HG03060 (cell line): ENCODE results near the gene NEK9.
"Not testable (repeated sequence)": the region's sequence is repeated elsewhere in the genome, so short reads cannot be mapped to it uniquely, and the experiment has no call there.

Experiments
- ATAC-seq: cut with Tn5 transposase; IDR thresholded peaks from one replicate; pipeline ENCODE4 v1.9.1; 2021; ENCODE audit warnings: low read depth, moderate number of reproducible peaks; ENCODE audit not compliant: unreplicated experiment

Gene NEK9

DNA sequence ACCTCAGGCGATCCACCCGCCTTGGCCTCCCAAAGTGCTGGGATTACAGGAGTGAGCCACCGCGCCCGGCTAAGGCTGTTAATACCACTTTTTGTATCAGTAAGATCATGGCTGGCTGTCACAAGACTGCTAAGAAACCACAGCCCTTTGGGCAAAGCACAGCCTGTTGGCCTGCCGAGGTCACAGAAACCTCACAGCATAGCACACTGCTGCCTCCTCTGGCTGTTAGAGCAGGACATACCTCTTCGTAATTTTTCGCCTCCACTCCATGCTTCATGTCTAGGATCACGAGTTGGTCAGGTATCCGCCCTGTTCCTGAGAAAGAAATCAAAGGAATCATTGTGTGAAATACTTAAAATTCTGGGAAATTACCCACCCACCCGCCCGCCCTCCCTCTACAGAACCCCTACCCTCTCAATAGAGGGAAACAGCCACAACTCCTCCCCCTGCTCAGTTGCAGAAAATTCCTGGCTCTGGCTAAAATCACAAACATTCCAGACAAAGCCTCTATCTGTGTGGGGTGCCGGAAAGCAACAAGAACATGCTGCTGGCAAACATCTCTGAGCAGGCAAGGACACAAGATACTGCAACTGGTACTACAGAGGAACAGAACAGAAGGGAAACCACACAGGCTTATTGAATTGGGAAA lies 20.7 kb upstream of the NEK9 start:
- ATAC-seq, result no peak

GRCh38 chr14:75144944-75145343 lies 18.1 kb upstream of the NEK9 start:
- ATAC-seq, result no peak

DNA sequence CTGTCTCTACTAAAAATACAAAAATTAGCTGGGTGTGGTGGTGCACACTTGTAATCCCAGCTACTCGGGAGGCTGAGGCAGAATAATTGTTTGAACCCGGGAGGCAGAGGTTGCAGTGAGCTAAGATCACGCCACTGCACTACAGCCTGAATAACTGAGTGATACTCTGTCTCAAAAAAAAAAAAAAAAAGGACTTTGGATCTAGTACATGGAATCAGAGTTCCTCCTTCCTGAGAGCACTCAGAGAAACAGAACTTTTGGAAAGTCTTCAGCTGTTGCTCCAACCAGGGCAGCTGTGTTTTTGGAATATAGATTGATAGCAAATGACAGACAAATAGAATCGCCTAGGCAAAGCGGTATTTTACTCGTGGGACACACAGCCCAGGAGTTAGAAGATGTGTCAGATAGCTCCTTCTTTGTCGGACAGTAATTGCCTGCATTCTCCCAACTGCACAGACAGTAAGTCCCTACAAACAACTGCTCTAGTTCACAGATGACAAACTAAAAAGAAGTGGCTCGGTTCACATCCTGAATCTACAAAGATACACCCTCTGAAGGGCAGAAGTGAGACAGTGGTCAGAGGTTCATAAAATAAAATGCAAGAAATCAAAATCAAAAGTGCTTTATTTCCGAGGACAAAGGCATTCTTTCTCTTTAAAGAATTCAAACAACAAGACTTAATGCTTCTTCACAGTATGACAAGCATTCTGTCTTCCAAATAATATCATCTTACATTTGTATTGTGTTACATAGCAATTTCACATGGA lies 17.1 kb upstream of the NEK9 start:
- no peak for ATAC-seq

DNA sequence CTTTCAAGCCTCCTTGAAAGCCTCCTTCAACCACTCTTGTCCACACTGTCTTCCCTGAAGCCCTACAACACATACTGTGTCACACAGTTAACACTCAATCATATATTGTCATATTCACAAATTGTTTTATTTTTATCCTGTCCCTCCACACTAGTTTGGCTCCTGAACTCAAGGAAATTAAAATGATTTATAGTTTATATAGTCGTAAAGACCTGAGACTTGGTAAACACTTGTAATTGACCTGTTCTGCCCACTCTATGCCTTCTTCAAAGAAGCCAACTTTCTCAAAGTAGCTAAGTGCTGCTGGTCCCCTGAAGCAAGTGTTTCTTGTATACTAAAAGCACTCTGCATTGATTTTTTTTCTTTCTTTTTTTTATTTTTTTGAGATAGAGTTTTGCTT lies 15.6 kb upstream of the NEK9 start:
- no peak for ATAC-seq

- ATAC-seq, result no peak
Measured at GRCh38 chr14:75141967-75142366, 15.1 kb upstream of the NEK9 start.

GRCh38 chr14:75141062-75141461 lies 14.2 kb upstream of the NEK9 start:
- no peak for ATAC-seq

GRCh38 chr14:75140620-75141019 lies 13.8 kb upstream of the NEK9 start:
- no peak for ATAC-seq

- ATAC-seq, result no peak
Measured at GRCh38 chr14:75139185-75139584, 12.3 kb upstream of the NEK9 start.

DNA sequence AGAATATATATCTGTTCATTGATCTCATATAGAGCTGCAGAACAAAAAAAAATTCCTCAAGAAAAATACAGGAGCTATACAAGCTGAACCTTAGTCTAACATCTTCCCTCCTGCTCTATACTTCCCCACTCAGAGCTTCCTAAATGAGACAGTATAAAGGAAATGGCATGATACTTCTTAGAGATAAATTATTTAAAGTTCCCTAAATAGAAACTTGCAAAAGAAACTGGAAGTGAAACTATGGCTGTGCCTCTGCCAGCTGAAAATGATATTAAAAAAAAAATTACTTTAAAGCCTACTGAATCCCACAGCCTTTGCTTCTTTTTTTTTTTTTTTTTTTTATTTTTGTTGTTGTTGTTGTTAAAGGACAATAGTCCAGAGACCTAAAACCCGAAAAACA lies 11.6 kb upstream of the NEK9 start:
- no peak for ATAC-seq

- no peak for ATAC-seq
Measured at GRCh38 chr14:75134644-75135043, 7.8 kb upstream of the NEK9 start.

DNA sequence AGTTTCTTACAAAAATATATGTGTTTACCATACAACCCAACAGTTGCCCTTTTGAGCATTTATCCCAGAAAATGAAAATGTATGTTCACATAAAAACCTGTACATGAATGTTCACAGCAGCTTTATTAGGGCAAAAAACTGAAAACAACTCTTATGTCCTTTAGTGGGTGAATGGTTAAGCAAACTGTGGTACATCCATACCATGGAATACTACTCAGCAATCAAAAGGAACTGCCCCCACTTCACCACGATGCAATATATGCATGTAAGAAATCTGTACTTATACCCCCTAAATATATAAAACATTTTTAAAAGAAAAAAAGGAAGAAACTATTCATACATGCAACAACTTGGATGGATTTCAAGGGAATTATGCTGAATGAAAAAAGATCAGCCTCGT lies 6.7 kb upstream of the NEK9 start:
- ATAC-seq, result no peak

DNA sequence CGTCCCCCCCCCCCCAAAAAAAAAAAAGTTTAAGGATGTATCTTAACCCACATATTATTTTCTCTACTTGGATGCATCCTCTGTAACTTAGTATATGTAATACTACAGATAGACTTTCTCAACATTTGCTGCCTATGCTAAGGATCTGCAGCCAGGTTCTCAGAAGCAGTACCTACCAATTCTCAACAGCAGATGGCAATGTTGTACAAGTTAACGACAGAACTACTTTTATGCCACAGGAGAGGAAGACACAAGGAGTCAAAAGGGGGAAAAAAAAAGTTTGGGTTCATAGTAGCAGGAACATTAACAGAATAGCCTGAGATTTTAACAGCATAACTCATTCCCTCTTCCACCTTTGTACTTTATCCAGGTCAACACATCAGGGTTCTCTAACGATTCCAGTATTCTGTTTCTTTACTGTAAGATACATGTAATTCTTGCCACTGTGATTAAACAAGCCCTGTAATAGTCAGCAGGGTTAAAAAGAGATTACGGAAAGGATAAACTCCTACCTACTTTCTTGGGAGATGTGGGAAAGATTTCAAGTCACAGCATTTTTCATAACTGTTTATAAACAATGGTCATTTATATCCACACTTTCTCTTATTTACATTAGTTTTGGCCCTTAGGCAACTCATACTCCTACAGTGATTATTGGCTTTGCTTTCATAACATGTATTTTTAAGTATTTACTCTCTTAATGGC lies 5.7 kb upstream of the NEK9 start:
- no peak for ATAC-seq

DNA sequence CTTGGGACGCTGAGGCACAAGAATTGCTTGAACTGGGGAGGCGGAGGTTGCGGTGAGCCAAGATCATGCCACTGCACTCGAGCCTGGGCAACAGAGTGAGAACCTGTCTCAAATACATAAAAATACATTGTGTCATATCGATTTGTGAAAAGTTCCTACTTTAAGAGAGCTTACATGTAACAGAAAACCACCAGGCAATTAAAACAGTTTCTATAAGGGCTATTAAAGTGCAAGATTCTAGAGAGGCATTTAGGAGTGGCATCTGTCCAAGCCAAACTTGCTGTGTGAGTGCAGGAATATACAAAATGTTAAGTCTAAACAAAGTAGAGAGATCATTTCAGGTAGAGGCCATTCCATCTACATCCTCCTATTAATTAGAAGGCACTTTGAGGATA lies 1.7 kb upstream of the NEK9 start:
- no peak for ATAC-seq

DNA sequence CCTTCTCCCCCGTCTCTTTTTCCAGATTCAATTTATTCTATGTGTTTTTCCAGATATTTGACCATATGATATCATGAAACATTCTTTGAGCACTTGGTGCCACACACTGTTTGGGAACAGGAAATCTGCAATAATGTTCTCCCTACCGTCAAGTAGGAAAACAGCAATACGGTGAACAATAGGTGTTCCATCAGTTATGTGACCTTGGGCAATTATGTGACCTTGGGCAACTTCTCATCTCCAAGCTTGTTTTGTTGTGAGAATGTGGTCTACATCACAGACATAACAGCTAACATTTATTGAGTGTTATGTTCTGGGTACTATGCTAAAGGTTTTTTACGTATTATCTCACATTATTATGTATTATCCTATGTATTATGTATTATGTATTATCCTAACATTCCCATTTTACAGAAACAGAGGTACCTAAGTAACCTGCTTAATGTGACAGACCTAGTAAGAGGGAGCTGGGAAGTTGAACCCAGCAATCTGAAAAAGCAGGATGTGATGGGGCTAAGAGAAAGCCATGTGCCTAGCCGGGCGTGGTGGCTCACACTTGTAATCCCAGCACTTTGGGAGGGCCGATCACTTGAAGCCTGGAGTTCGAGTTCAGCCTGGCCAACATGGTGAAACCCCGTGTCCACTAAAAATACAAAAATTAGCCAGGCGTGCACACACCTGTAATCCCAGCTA lies 1.2 kb upstream of the NEK9 start:
- no peak for ATAC-seq

GRCh38 chr14:75127474-75127820 lies 599 bp upstream of the NEK9 start:
- ATAC-seq, result not testable (repeated sequence)

GRCh38 chr14:75126121-75126544 lies 715 bp downstream of the NEK9 start:
- no peak for ATAC-seq

- no peak for ATAC-seq
Measured at GRCh38 chr14:75125617-75126016, 1.2 kb downstream of the NEK9 start.

- ATAC-seq, result no peak
Measured at GRCh38 chr14:75123991-75124390, 2.9 kb downstream of the NEK9 start.

GRCh38 chr14:75121552-75121951 lies 5.3 kb downstream of the NEK9 start:
- no peak for ATAC-seq

GRCh38 chr14:75120541-75121291 lies 6.1 kb downstream of the NEK9 start:
- no peak for ATAC-seq

- no peak for ATAC-seq
Measured at GRCh38 chr14:75119056-75119455, 7.8 kb downstream of the NEK9 start.
